ENCODE measurements around the gene PLEKHA1.

DNA sequence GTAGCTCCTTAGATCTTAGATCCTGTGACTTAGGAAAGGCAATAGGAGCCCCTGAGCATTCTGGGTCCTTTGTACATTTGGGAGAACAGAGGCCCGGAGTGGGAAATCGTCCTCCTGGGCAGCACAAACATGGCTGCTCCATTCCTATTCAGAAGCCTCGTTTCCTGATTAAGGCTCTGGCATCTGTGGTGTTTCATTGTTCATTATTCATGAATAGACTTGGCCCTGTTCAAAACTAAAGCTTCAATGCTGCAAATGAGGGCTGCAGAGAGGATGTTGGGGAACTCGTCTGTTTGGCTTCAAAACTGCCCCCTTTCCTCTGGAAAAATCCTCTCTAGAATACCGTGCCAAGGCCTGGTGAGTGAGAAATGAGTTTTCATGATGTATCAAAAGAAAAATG lies 83.4 kb downstream of the PLEKHA1 start:
- TF ChIP-seq, protein P1, sequence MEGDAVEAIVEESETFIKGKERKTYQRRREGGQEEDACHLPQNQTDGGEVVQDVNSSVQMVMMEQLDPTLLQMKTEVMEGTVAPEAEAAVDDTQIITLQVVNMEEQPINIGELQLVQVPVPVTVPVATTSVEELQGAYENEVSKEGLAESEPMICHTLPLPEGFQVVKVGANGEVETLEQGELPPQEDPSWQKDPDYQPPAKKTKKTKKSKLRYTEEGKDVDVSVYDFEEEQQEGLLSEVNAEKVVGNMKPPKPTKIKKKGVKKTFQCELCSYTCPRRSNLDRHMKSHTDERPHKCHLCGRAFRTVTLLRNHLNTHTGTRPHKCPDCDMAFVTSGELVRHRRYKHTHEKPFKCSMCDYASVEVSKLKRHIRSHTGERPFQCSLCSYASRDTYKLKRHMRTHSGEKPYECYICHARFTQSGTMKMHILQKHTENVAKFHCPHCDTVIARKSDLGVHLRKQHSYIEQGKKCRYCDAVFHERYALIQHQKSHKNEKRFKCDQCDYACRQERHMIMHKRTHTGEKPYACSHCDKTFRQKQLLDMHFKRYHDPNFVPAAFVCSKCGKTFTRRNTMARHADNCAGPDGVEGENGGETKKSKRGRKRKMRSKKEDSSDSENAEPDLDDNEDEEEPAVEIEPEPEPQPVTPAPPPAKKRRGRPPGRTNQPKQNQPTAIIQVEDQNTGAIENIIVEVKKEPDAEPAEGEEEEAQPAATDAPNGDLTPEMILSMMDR (conservative IDR thresholded peaks at IDR 0.05 in 1 of 2, IDR thresholded peaks at IDR 0.05 in 1 of 2; ENCODE audit: extremely low read depth in 1 of 2, insufficient read depth in 1 of 2, low read depth in 1 of 2, low read length in 2 of 2): no peak
- no peak for TF ChIP-seq EZH2 (IDR thresholded peaks at IDR 0.05; ENCODE audit: borderline replicate concordance, low read length)
